GM23338 (cell line): ENCODE results near the gene ZBTB9. TPM values are rescaled to one million over a fixed set of nuclear protein-coding genes. Genes with fewer than 3 reads are reported as not detected.

Experiments
- ATAC-seq: fragments of 200-7000 bp; cut with Tn5 transposase; 3 replicates; pipeline ENCODE4 v1.9.1; 2020
- DNase-seq: peaks from one replicate; pipeline ENCODE4 v3.0.0-alpha.2; 2015; ENCODE audit warnings: low spot score
- H2AFZ ChIP-seq: fragments of 200-600 bp; sonication (generic); 2 replicates; pipeline ENCODE4 v1.8.0; 2016; ENCODE audit warnings: antibody characterized with exemption, mild to moderate bottlenecking, moderate library complexity
- H3F3A ChIP-seq: fragments of 200-600 bp; sonication (generic); replicated peaks from 2 replicates; pipeline ENCODE4 v1.8.0; 2017; ENCODE audit warnings: antibody characterized with exemption, mixed run types, low read depth
- H3K27ac ChIP-seq: fragments of 200-600 bp; sonication (generic); 2 replicates; pipeline ENCODE4 v1.6.1; 2016; ENCODE audit warnings: low read depth
- H3K27me3 ChIP-seq: fragments of 200-600 bp; sonication (generic); 2 replicates; pipeline ENCODE4 v1.8.0; 2016; ENCODE audit warnings: mild to moderate bottlenecking, mixed run types, moderate library complexity; ENCODE audit not compliant: insufficient read depth
- H3K36me3 ChIP-seq: fragments of 200-600 bp; sonication (generic); 2 replicates; pipeline ENCODE4 v1.8.0; 2016; ENCODE audit warnings: mild to moderate bottlenecking; ENCODE audit not compliant: insufficient read depth
- H3K4me1 ChIP-seq: fragments of 200-600 bp; sonication (generic); 2 replicates; pipeline ENCODE4 v1.8.0; 2016; ENCODE audit warnings: mild to moderate bottlenecking, moderate library complexity; ENCODE audit not compliant: insufficient read depth
- H3K4me2 ChIP-seq: fragments of 200-600 bp; sonication (generic); 2 replicates; pipeline ENCODE4 v1.7.1; 2017; ENCODE audit warnings: mixed run types
- H3K4me3 ChIP-seq: fragments of 200-600 bp; sonication (generic); 2 replicates; pipeline ENCODE4 v1.6.1; 2016; ENCODE audit warnings: mixed run types
- H3K79me2 ChIP-seq: fragments of 200-600 bp; sonication (generic); replicated peaks from 2 replicates; pipeline ENCODE4 v1.8.0; 2017; ENCODE audit warnings: mild to moderate bottlenecking; ENCODE audit not compliant: insufficient read depth
- H3K9me2 ChIP-seq: fragments of 200-600 bp; sonication (generic); 2 replicates; pipeline ENCODE4 v1.8.0; 2017; ENCODE audit not compliant: insufficient read depth
- H4K20me1 ChIP-seq: fragments of 200-600 bp; sonication (generic); replicated peaks from 2 replicates; pipeline ENCODE4 v1.8.0; 2017; ENCODE audit warnings: mild to moderate bottlenecking; ENCODE audit not compliant: insufficient read depth
- H3K27ac Mint-ChIP-seq: 2 replicates; pipeline ENCODE4 v1.8.0; 2020; ENCODE audit warnings: inconsistent platforms, mild to moderate bottlenecking, moderate library complexity, mixed read lengths
- H3K27me3 Mint-ChIP-seq: 3 replicates; pipeline ENCODE4 v1.8.0; 2022; ENCODE audit warnings: low read depth, mild to moderate bottlenecking, moderate library complexity, mixed read lengths, inconsistent platforms; ENCODE audit not compliant: insufficient read depth, poor library complexity
- H3K36me3 Mint-ChIP-seq: 3 replicates; pipeline ENCODE4 v1.8.0; 2021; ENCODE audit warnings: low read depth, mild to moderate bottlenecking, inconsistent platforms, moderate library complexity, mixed read lengths
- H3K4me1 Mint-ChIP-seq: 3 replicates; pipeline ENCODE4 v1.8.0; 2020; ENCODE audit warnings: mild to moderate bottlenecking, inconsistent platforms, mixed read lengths
- H3K4me3 Mint-ChIP-seq: 3 replicates; pipeline ENCODE4 v1.8.0; 2021; ENCODE audit warnings: moderate library complexity, mild to moderate bottlenecking, inconsistent platforms, mixed read lengths
- H3K9me3 Mint-ChIP-seq: 3 replicates; pipeline ENCODE4 v1.8.0; 2020; ENCODE audit warnings: moderate library complexity, mild to moderate bottlenecking, inconsistent platforms, mixed read lengths
- CREB1 ChIP-seq: fragments of 250-450 bp; sonication (Bioruptor Pico); IDR thresholded peaks from 2 replicates; pipeline ENCODE4 v1.5.0; 2020; ENCODE audit warnings: low read depth, mild to moderate bottlenecking, moderate library complexity
- CTCF ChIP-seq, 2 experiments: fragments of 200-600 bp in 1 of 2; sonication (generic) in 1 of 2; conservative IDR thresholded peaks; 2 replicates each; pipeline versions ENCODE4 v1.5.1 to v1.6.1; 2016 to 2017; ENCODE audit warnings: antibody characterized with exemption in 2 of 2, low read depth in 2 of 2, mild to moderate bottlenecking in 2 of 2, moderate library complexity in 1 of 2
- EZH2 ChIP-seq: fragments of 200-600 bp; sonication (generic); IDR thresholded peaks from one replicate; pipeline ENCODE4 v1.8.0; 2017; ENCODE audit warnings: antibody characterized with exemption, mild to moderate bottlenecking, low read depth; ENCODE audit not compliant: unreplicated experiment
- JUNB ChIP-seq: IDR thresholded peaks from one replicate; pipeline ENCODE4 v1.6.1; 2016; ENCODE audit warnings: antibody characterized with exemption; ENCODE audit not compliant: unreplicated experiment
- POLR2AphosphoS5 ChIP-seq: IDR thresholded peaks from 2 replicates; pipeline ENCODE4 v1.6.1; 2016; ENCODE audit warnings: antibody characterized with exemption, low read depth
- REST ChIP-seq: IDR thresholded peaks from one replicate; pipeline ENCODE4 v1.6.1; 2018; ENCODE audit warnings: antibody characterized with exemption; ENCODE audit not compliant: unreplicated experiment
- STAT1 ChIP-seq: IDR thresholded peaks from one replicate; pipeline ENCODE4 v1.6.1; 2016; ENCODE audit warnings: antibody characterized with exemption; ENCODE audit not compliant: unreplicated experiment
- ZNF114 ChIP-seq: fragments of 250-450 bp; sonication (Bioruptor Pico); IDR thresholded peaks from 2 replicates; pipeline ENCODE4 v1.5.0; 2020; ENCODE audit warnings: mild to moderate bottlenecking, moderate library complexity
- polyA plus RNA-seq: library from polyadenylated mRNA; unstranded; fragments of >200 nt; fragmentation: Nextera tagmentation; extraction: Ambion mirVana; gene quantifications from 2 replicates; pipeline ENCODE4 v1.2.1, GENCODE V29; 2016
- total RNA-seq: library from RNA; depleted of rRNA; stranded (reverse); fragments of >200 nt; shearing (Covaris generic); gene quantifications from 2 replicates; pipeline ENCODE4 v1.2.3, GENCODE V29; 2014

ZBTB9 gene
- total and polyA plus RNA-seq, 2 experiments from 2014 or later = 13.5 to 17.9 TPM

GRCh38 chr6:33404884-33405283 lies 49.5 kb upstream of the ZBTB9 start (continued):
- TF ChIP-seq CTCF (conservative IDR thresholded peaks at IDR 0.05; ENCODE audit: low read depth in 2 of 2) (no peak), JUNB (no peak), EZH2 (no peak)

- no peaks in the 10 kb centered on the region for H3K9me2 ChIP-seq
- no peak for DNase-seq
These were observed 48.9 kb upstream of the ZBTB9 start for GRCh38 chr6:33405386-33405940.

DNA sequence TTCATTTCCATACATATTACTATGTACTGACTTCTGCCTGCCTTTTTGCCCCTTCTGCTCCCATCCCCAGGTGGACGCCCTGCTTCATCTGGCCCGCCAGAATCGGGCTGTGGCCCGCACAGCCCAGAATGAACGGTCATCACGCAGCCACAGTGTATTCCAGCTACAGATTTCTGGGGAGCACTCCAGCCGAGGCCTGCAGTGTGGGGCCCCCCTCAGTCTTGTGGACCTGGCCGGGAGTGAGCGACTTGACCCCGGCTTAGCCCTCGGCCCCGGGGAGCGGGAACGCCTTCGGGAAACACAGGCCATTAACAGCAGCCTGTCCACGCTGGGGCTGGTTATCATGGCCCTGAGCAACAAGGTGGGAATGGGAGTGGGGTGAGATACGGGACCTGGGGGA lies 48.2 kb upstream of the ZBTB9 start:
- peaks cover 63% of the 10 kb centered on the region for H3K36me3 Mint-ChIP-seq
- H3K27me3 ChIP-seq = no peaks in the 10 kb centered on the region
- peaks cover 46% of the 10 kb centered on the region for H3K36me3 ChIP-seq
- no peak for TF ChIP-seq CTCF (conservative IDR thresholded peaks at IDR 0.05; ENCODE audit: low read depth in 2 of 2)
- TF ChIP-seq POLR2AphosphoS5 = no peak
- TF ChIP-seq ZNF114 (CRISPR knock-in tag) = no peak
- TF ChIP-seq STAT1 = no peak
- no peak for TF ChIP-seq CREB1 (CRISPR knock-in tag)
- no peak for TF ChIP-seq REST

More at GRCh38 chr6:33405386-33405940, 48.9 kb upstream of the ZBTB9 start:
- Mint-ChIP-seq H3K27me3 (peaks cover 7% of the 10 kb centered on the region), H3K36me3 (peaks cover 69% of the 10 kb centered on the region), H3K9me3 (no peaks in the 10 kb centered on the region), H3K4me1 (peaks cover 13% of the 10 kb centered on the region), H3K27ac (no peak overlapping the region), H3K4me3 (no peak overlapping the region)
- peaks cover 11% of the 10 kb centered on the region for H3F3A ChIP-seq
- ATAC-seq = no peak
- H3K36me3 ChIP-seq = peaks cover 52% of the 10 kb centered on the region
- TF ChIP-seq CTCF (conservative IDR thresholded peaks at IDR 0.05; ENCODE audit: low read depth in 2 of 2) (no peak), JUNB (no peak)
- H2AFZ ChIP-seq = no peak overlapping the region
- peaks cover 4% of the 10 kb centered on the region; the same call in 1 of the 2 replicates for H4K20me1 ChIP-seq
- H3K27ac ChIP-seq = no peak overlapping the region
- no peak overlapping the region for H3K4me3 ChIP-seq
- H3K4me2 ChIP-seq = no peak overlapping the region
- peaks cover 5% of the 10 kb centered on the region; the same call in 1 of the 2 replicates for H3K4me1 ChIP-seq
- no peaks in the 10 kb centered on the region for H3K27me3 ChIP-seq
- H3K79me2 ChIP-seq = 0 out of 2 replicates have a peak, but pooled peaks cover 4% of the 10 kb centered on the region

More for the DNA sequence above, 48.2 kb upstream of the ZBTB9 start:
- no peak overlapping the region for H3K4me3 Mint-ChIP-seq
- no peak overlapping the region for H3K4me2 ChIP-seq
- H3K79me2 ChIP-seq = 0 out of 2 replicates have a peak, but pooled peaks cover 4% of the 10 kb centered on the region
- H3K9me2 ChIP-seq = no peaks in the 10 kb centered on the region
- no peak overlapping the region for H3K4me3 ChIP-seq
- H3K4me1 Mint-ChIP-seq = peaks cover 13% of the 10 kb centered on the region
- no peaks in the 10 kb centered on the region for H3K9me3 Mint-ChIP-seq
- peaks cover 4% of the 10 kb centered on the region; the same call in 1 of the 2 replicates for H4K20me1 ChIP-seq
- DNase-seq = no peak
- H2AFZ ChIP-seq = no peak overlapping the region
- H3F3A ChIP-seq = peaks cover 11% of the 10 kb centered on the region
- peaks cover 7% of the 10 kb centered on the region for H3K27me3 Mint-ChIP-seq
- no peak overlapping the region for H3K27ac ChIP-seq
- no peak for ATAC-seq
- no peak overlapping the region for H3K27ac Mint-ChIP-seq
- peaks cover 5% of the 10 kb centered on the region; the same call in 1 of the 2 replicates for H3K4me1 ChIP-seq
